A673 (cell line): Measurements from ENCODE around the gene ZMYM5. TPM values are rescaled to one million over a fixed set of nuclear protein-coding genes. Genes with fewer than 3 reads are reported as not detected.
A peak's percentile ranks its signal among the peaks of the same experiment; 100 is the strongest.
"Not testable (repeated sequence)": the region's sequence is repeated elsewhere in the genome, so short reads cannot be mapped to it uniquely, and the experiment has no call there.

Experiments used
- BruUV-seq: library from RNA; stranded (reverse); fragments of 400-500 nt; replicated peaks from 2 replicates; lab custom pipeline; 2021; lab: Mats Ljungman, UMichigan
- CTCF ChIA-PET: fragments of 300-600 bp; sonication (Branson Sonifier 250); formaldehyde crosslinking; loops from one replicate; lab custom pipeline; 2022; ENCODE audit warnings: antibody characterized with exemption; lab: Charles Lee
- POLR2A ChIA-PET: fragments of 300-600 bp; sonication (Branson Sonifier 250); formaldehyde crosslinking; loops from one replicate; lab custom pipeline; 2022; ENCODE audit warnings: antibody characterized with exemption; ENCODE audit not compliant: low non-redundant PET; lab: Charles Lee
- DNase-seq: peaks from one replicate; pipeline ENCODE4 v3.0.0-alpha.2; 2015; ENCODE audit warnings: low spot score
- H3K27ac ChIP-seq: fragments of 200-600 bp; sonication (generic); 2 replicates; pipeline ENCODE4 v1.5.1; 2016; ENCODE audit warnings: mixed run types, low read depth, mild to moderate bottlenecking, mixed read lengths, antibody characterized with exemption, low read length; ENCODE audit not compliant: poor library complexity, severe bottlenecking
- H3K27me3 ChIP-seq: fragments of 200-600 bp; sonication (generic); replicated peaks from 2 replicates; pipeline ENCODE4 v1.6.1; 2017; ENCODE audit warnings: mixed run types, low read depth, mild to moderate bottlenecking, mixed read lengths, antibody characterized with exemption, low read length; ENCODE audit not compliant: insufficient read depth, poor library complexity
- H3K36me3 ChIP-seq: fragments of 200-600 bp; sonication (generic); 2 replicates; pipeline ENCODE4 v1.6.1; 2016; ENCODE audit warnings: mixed run types, mild to moderate bottlenecking, mixed read lengths, antibody characterized with exemption, low read length; ENCODE audit not compliant: insufficient read depth, poor library complexity, severe bottlenecking
- H3K4me1 ChIP-seq: fragments of 200-600 bp; sonication (generic); 2 replicates; pipeline ENCODE4 v1.6.1; 2017; ENCODE audit warnings: mixed run types, mild to moderate bottlenecking, mixed read lengths, antibody characterized with exemption, low read length; ENCODE audit not compliant: insufficient read depth, poor library complexity, severe bottlenecking
- H3K4me3 ChIP-seq: fragments of 200-600 bp; sonication (generic); 2 replicates; pipeline ENCODE4 v1.5.1; 2016; ENCODE audit warnings: low read depth, mixed run types, mild to moderate bottlenecking, mixed read lengths, low read length; ENCODE audit not compliant: poor library complexity, severe bottlenecking
- H3K9me3 ChIP-seq: fragments of 200-600 bp; sonication (generic); 2 replicates; pipeline ENCODE4 v1.6.1; 2016; ENCODE audit warnings: mixed run types, low read depth, mild to moderate bottlenecking, mixed read lengths, antibody characterized with exemption, low read length; ENCODE audit not compliant: poor library complexity, severe bottlenecking
- CTCF ChIP-seq: fragments of 300-800, 200-600 bp; sonication (generic); conservative IDR thresholded peaks from 2 replicates; pipeline ENCODE4 v1.5.1; 2017; ENCODE audit warnings: low read depth, mild to moderate bottlenecking, antibody characterized with exemption, low read length, moderate library complexity, mixed read lengths
- EZH2 ChIP-seq: fragments of 200-600 bp; sonication (generic); IDR thresholded peaks from 2 replicates; pipeline ENCODE4 v1.6.1; 2017; ENCODE audit warnings: borderline replicate concordance, low read depth, mild to moderate bottlenecking, mixed read lengths, antibody characterized with exemption, low read length; ENCODE audit not compliant: poor library complexity, severe bottlenecking
- intact Hi-C: fragments of 100-400 bp; cut with micrococcal nuclease; formaldehyde crosslinking; loops from one replicate; pipeline ENCODE4 v1.10.0; 2022; ENCODE audit not compliant: unreplicated experiment
- total RNA-seq: library from RNA; stranded (reverse); gene quantifications from 2 replicates; pipeline ENCODE4 v1.2.3, GENCODE V29; 2021

ZMYM5 gene
- total RNA-seq, 1 experiment from 2014 or later: 17.4 TPM

DNA sequence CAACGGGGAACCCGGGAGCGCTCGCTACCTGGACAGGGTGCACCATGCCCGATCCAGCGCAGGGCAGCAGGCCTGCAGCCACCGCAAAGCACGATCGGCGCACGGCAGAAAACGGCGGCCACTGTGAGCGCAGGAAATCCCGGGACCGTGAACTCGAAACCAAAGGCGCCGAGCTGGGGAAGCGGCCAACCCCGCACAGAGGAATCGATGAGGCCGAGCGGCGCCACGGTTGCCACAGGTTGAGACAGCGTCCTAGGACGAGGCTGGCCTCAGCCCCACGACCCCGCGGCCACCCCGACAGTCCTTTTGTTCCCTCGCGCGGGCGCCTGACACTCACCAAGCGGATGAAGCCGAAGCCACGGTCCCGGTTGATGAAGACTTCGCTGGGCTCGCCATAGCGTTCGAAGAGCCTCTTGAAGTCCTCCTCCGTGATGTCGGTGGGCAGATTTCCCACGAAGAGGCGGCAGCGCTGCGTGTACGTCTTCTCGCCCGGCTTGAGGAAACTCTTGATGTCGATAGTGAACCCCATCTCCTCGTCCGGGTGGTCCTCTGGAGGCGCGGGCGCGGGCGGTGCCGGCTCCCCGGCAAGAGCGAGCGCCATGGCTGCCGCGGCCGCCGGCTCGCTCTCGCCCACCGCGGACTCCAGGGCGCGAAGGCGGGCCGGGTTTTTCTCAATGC, 81.3 kb downstream of the ZMYM5 start:
- Histone ChIP-seq H3K27me3 (no peaks in the 10 kb centered on the region), H3K36me3 (peaks cover 6% of the 10 kb centered on the region), H3K4me3 (peak overlapping the region; percentile 67), H3K9me3 (no peaks in the 10 kb centered on the region), H3K4me1 (no peaks in the 10 kb centered on the region), H3K27ac (peak overlapping the region; percentile 91)
- intact Hi-C loops: loop anchor here (2.0 kb wide), 1 partner anchor 81 kb away; the partner anchor contains the start of gene ZMYM5
- peak; percentile 29 for DNase-seq
- CTCF ChIA-PET: no interaction called here
- TF ChIP-seq CTCF (no peak), EZH2 (no peak)
- POLR2A ChIA-PET: no interaction called here
- BruUV-seq: TSS peak; percentile 91

- POLR2A ChIA-PET: no interaction called here
- Histone ChIP-seq H3K9me3 (no peaks in the 10 kb centered on the region), H3K27ac (peak overlapping the region; percentile 91), H3K27me3 (no peaks in the 10 kb centered on the region), H3K36me3 (peaks cover 6% of the 10 kb centered on the region), H3K4me3 (peak overlapping the region; percentile 67), H3K4me1 (no peaks in the 10 kb centered on the region)
- intact Hi-C loops: no loop called here
- BruUV-seq: no TSS peak
- TF ChIP-seq EZH2: no peak
- TF ChIP-seq CTCF: no peak
- CTCF ChIA-PET: no interaction called here
- peak; percentile 29 for DNase-seq
Measured at GRCh38 chr13:19781526-19781925, 81.9 kb downstream of the ZMYM5 start.

GRCh38 chr13:19780753-19781418, 82.6 kb downstream of the ZMYM5 start:
- H3K36me3 ChIP-seq, H3K9me3 ChIP-seq, DNase-seq, CTCF ChIA-PET, H3K4me1 ChIP-seq, H3K27me3 ChIP-seq, intact Hi-C loops, BruUV-seq, POLR2A ChIA-PET, H3K27ac ChIP-seq: not testable (repeated sequence)
- H3K4me3 ChIP-seq: peak overlapping the region; percentile 67

Other genes starting within 250 kb of the ZMYM5 start
- 29.1 and 32.3 TPM in 2 replicates for gene MPHOSPH8, start 230.0 kb downstream of the ZMYM5 start, total RNA-seq
- 90.9 and 92.2 TPM in 2 replicates for gene PSPC1, start 80.7 kb downstream of the ZMYM5 start, total RNA-seq
- gene ZMYM2, start 95.1 kb upstream of the ZMYM5 start, total RNA-seq: 87.1 and 104 TPM in 2 replicates